Fibroblast of skin of right biceps (primary cell): ENCODE data around the gene TIAL1.

Source experiments
- DNase-seq: peaks from one replicate; pipeline ENCODE4 v3.0.0-alpha.2; 2013

TIAL1 gene

DNA sequence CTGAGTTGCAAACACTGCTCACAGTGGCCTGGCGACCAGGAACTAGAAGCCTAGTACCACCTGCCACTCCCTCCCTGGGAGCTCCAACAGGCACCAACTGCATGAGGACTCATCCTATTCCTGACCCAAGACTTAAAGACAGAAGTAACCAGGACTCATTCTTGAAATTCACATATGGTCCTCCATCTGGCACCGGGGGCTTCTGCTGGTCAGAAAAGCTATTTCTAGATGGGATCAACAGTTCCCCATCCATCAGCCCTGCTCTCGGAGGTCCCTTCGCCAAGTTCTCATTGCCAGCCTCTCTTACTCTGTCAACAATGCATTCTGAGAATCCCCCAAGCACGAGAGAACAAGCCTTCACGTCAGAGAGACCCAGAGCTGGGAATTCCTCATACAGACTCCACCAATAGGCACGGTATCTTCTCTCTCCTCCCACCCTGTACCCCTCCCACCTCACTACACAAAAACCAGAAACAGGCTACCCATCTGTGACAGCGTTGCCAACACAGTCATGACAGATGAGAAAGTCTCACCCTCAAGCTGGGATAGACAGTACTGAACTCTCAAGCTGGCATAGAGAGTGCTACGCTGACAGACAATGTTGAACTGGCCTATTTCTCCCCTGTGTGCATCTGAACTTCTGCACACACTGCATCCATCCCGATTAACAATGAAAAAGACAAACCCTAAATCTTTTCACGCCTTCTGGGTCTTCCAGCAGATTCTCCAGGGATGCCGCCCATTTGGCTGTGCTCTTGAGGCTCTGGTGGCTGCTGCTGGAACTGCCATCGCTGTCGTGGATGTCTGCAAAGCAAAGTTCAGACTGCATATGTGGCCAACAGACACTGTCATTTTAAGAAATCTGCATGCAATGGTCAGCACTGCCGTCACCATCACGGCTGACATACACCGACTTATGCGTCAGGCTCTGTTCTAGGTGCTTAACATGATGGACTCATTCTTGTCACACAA lies 69.9 kb downstream of the TIAL1 start:
- DNase-seq = no peak

DNA sequence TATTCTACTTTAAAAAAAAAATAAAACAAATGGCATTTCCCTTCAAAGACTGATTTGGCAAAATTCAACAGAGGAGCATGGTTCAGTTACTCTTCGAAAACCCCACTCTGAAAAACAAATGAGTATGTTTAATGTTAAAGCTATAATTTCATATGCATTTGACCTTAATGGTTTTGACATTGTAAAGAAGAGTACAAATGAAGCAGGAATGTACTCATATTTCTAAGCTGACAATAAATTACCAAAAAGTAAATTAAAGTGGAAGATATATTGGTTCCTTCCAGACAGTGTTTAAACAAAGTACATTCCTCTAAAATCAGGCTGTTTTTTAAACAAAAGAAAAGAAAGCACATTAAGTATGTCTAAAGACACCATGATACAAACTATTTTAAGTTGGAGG lies 70.6 kb downstream of the TIAL1 start:
- DNase-seq = no peak

DNA sequence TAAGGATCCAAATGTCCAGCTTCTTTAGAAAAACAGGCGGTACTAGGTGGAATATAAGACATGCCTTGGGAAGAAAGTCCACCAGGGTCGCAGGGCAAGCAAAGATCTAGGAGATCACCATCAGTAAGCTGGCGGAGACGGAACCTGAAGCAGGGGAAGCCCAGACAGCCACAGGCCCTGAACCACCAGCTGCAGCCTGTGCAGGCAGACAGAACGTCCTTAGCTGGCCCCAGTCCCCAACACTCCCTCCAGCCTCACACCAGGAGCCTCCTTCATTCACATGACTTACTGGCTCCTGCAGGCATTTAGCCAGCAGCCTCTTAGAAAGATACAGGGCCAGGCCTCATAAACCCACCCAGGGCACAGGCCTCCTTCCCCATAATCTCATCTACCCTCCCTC lies 71.6 kb downstream of the TIAL1 start:
- DNase-seq = no peak

DNA sequence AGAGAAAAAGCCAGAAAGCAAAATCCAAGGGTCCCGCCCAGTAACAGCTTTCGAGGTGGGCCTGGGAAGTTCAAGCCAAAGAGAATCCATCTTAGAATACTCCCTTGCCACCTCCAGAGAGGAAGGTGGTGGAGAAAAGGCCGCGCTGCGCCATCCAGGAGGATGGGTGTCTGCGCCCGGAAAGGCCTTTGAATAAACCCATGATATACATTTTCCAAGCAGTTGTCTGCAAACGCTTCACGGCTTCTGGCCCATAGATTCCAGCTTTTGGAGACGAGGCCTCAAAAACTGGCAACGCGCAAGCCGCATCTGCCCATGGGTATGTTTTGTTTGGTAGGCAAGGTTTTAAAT lies 72.1 kb downstream of the TIAL1 start:
- no peak for DNase-seq

DNA sequence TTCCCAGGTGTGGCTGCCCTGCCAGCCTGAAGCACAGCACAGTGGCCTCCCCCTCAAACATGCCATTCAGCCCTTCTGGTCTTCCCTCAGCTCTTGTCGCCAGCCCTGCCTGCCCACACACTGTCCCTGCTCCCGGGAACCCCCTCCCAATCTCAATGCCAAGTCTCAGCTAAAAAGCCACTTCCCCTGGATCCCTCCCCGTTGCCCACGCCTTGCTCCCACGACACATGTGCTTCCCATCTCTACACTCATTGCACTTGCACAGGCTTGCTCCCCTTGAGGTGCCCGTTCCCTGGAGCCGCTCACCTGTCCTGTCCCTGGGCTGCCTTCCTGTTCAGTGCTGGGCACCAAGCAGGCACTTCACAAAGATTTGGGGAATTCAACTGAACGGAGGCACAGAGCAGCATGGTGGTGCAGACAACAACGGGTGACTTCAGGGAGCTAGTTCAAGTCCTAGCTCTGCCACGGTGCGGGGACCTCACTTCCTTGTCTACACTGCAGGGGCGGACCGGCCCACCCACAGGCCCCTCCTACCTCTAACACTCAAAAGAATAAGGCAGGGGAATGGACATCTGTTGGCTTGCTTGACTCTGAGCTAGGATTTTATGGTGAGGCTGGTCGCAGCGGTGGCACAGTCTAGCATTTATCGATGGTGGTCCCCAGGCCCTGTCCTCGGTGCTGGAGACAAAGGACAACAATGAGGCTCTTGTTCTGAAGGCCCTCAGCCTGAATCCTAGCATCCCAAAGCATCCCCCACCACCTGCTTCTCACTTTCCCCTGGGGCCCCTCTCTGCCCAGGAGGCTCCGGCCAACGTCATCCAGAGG lies 72.7 kb downstream of the TIAL1 start:
- no peak for DNase-seq
